ENCODE measurements around the gene SLC9A9.

- TF ChIP-seq POLR2A (IDR thresholded peaks at IDR 0.05) (no peak), CTCF (IDR thresholded peaks at IDR 0.05 in 8 of 11, conservative IDR thresholded peaks at IDR 0.05 in 3 of 11) (no peak)
Measured at GRCh38 chr3:143697975-143698374, 150.3 kb downstream of the SLC9A9 start.
